Endometrium (tissue), 2 donors: ENCODE data around the gene CCDC182.

Experiments
- FAIRE-seq: peaks from 2 replicates; lab custom pipeline; 2012; peaks lifted over from hg19 to GRCh38; lab: Jason Lieb, UNC
- donor health status: control.
- donor health status: control.

The CCDC182 gene

GRCh38 chr17:57745242-57745641, at the start of gene CCDC182:
Gene CCDC182 (minus strand): TSS chr17:57745299. CDS start chr17:57745272, 27 bp downstream.
- no peak for FAIRE-seq

DNA sequence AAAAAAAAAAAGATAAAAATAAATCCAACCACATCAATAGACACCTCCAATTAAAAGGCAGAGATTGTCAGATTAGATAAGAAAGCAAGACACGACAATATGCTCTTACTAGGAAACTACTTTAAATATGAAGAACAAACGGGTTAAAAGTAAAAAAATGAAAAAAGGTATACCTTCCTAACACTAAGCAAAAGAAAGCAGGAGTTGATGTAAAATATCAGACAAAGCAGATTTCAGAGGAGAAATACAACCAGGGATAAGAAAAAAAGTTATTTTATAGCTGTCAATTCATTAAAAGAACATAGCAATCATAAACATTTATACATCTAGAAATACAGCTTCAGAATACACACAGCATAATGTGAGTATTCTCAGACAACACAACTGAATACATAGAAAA, 49.7 kb upstream of the CCDC182 start:
- no peak for FAIRE-seq

DNA sequence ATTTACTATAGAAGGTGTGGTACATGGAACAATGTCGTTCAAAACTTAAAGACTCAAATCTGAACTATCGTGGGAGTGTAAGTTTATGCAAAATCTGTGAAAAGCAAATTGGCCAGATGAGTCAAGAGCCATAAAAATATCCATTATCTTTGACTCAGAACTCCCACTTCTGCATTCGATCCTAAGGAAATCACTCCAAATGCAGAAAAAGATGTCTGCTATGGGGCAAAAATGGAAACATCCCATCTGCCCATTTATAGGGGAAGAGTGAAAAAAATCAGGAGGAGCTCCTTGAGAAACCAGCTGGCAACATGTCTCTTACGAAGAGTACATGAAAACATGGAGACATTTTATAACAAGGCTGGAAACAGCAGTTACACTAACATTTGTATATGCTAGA, 43.6 kb upstream of the CCDC182 start:
- FAIRE-seq, result no peak

GRCh38 chr17:57785022-57785421, 39.9 kb upstream of the CCDC182 start:
- no peak for FAIRE-seq

DNA sequence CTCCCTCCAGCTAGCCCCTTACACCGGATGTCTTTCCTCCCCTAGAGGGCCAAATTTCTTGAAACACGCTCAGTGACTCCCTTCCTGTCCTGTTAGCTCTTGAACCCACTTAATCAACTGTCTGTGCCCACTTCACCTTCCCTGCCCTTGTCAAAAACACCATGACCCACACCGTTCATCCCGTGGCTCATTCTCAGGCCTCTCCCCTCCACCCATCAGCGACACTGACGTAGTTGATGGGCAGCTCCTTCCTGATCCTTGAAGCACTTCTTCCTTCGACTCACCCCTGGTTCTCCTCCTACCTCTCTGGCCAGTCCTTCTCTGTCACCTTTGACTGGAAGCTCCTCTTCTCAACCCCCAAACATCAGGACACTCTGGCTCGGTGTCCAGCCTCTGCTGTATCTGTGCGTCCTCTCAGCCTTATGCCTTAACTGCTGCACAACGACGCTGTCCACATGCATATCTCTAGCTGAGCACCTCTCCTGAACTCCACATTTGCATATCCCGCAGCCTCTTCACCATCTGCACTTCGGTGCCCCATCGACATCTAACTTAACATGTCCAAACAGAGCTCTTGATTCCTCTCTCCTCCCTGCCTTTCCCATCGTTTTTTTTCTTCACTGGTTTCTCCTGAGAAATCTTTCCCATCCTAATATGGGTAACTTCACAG, 39.3 kb upstream of the CCDC182 start:
- FAIRE-seq, result no peak

- FAIRE-seq, result no peak
Measured at GRCh38 chr17:57783338-57783742, 38.2 kb upstream of the CCDC182 start.

DNA sequence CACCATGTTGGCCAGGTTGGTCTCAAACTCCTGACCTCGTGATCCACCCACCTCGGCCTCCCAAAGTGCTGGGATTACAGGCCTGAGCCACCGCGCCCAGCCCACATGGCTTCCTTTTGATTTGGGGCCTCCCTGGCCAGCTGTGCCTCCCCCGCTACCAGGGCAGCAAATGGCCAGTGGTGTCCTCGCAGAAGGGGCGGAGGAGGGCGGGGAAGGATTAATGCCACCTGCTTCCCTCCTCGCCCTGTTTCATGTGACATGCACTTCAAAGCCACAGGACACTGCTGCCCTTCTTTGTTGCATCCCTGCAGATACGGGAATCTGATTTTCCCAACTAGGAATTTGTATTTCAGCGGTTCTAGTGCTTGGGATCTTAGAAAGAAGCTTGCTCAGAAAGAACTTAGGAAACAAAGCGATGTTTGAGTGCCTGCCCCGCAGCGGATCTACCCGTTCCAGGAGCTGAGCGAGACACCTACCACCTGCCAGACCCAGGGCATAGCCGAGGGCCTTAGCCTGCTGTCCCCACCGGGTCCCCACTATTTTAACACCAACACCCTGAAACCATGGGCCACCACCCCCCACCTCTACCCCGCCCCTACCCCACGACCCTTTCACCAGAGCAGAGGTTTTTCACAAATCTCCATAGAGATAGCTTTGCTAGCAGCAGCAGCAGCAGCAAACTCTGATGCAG, 37.7 kb upstream of the CCDC182 start:
- FAIRE-seq, result no peak

GRCh38 chr17:57782062-57782490, 37.0 kb upstream of the CCDC182 start:
- no peak for FAIRE-seq

GRCh38 chr17:57781386-57782061, 36.4 kb upstream of the CCDC182 start:
- FAIRE-seq, result no peak

GRCh38 chr17:57779706-57780105, 34.6 kb upstream of the CCDC182 start:
- FAIRE-seq, result no peak

GRCh38 chr17:57778306-57778705, 33.2 kb upstream of the CCDC182 start:
- no peak for FAIRE-seq

GRCh38 chr17:57776366-57776765, 31.3 kb upstream of the CCDC182 start:
- FAIRE-seq, result no peak

- no peak for FAIRE-seq
Measured at GRCh38 chr17:57774872-57775271, 29.8 kb upstream of the CCDC182 start.

DNA sequence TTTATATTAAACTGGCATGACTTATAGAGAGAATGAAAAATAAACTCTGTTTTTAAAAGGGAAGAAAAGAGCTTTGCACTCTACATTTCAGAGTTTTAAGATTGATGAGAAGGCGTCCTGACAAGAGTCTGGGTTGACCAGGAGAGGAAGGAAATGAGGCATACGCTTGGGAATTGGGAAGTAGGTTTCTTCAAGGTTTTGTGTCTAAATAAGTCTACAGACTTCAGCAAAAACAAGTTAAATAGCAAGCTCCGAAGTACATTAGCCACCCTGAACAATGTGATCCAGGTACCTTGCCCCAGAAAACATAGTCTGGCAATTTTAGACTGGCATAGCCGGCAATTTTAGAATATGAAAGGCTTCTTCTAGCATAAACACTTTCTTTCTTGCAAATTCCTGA, 28.5 kb upstream of the CCDC182 start:
- no peak for FAIRE-seq

GRCh38 chr17:57772774-57773173, 27.7 kb upstream of the CCDC182 start:
- no peak for FAIRE-seq

GRCh38 chr17:57767561-57767960, 22.5 kb upstream of the CCDC182 start:
- FAIRE-seq, result no peak

- FAIRE-seq, result no peak
Measured at GRCh38 chr17:57766318-57766943, 21.3 kb upstream of the CCDC182 start.

GRCh38 chr17:57762452-57763395, 17.6 kb upstream of the CCDC182 start:
- no peak for FAIRE-seq

- no peak for FAIRE-seq
Measured at GRCh38 chr17:57761887-57762286, 16.8 kb upstream of the CCDC182 start.

DNA sequence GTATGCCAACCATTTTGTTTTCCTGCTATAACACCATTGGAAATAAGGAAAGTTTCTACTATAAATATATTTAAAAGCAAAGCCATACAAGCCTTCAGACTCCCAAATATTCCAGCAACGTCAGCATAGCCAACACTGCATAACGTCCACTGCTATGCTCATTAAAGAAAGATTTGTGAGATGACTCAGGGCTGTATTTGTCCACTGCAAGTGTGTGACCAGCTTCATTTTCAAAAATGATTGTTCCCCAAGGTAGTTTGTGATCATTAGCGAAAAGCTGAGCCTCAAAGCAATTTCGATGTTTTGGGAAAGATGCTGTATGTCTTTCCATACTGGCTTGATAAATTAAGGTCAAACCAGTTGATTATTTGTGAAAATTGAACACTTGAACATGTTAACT, 14.9 kb upstream of the CCDC182 start:
- FAIRE-seq, result no peak

- FAIRE-seq, result no peak
Measured at GRCh38 chr17:57758654-57759053, 13.6 kb upstream of the CCDC182 start.

- no peak for FAIRE-seq
Measured at GRCh38 chr17:57757735-57758134, 12.6 kb upstream of the CCDC182 start.
